IPS DF 4.7 (cell line): Measurements from ENCODE around the gene SMIM11.
"Not testable (repeated sequence)": the region's sequence is repeated elsewhere in the genome, so short reads cannot be mapped to it uniquely, and the experiment has no call there.

Experiments
- DNase-seq: peaks from one replicate; pipeline ENCODE4 v3.0.0-alpha.2; 2013; ENCODE audit warnings: low spot score; ENCODE audit errors: extremely low read depth

Gene SMIM11

GRCh38 chr21:34374940-34375618 lies at the start of gene SMIM11:
TSS of gene SMIM11 (plus strand) at chr21:34375507. CDS start at chr21:34379505, 3,998 bp downstream.
- not testable (repeated sequence) for DNase-seq

- no peak for DNase-seq
Observed at GRCh38 chr21:34330055-34330454, 45.3 kb upstream of the SMIM11 start.

- no peak for DNase-seq
Observed at GRCh38 chr21:34331726-34332125, 43.6 kb upstream of the SMIM11 start.

GRCh38 chr21:34332347-34332746 lies 43.0 kb upstream of the SMIM11 start:
- DNase-seq, result no peak

GRCh38 chr21:34333121-34333739 lies 42.1 kb upstream of the SMIM11 start:
- no peak for DNase-seq

- DNase-seq, result no peak
Observed at GRCh38 chr21:34335316-34335715, 40.0 kb upstream of the SMIM11 start.

- no peak for DNase-seq
Observed at GRCh38 chr21:34336245-34336644, 39.1 kb upstream of the SMIM11 start.

GRCh38 chr21:34336756-34337391 lies 38.4 kb upstream of the SMIM11 start:
- no peak for DNase-seq

GRCh38 chr21:34337741-34338140 lies 37.6 kb upstream of the SMIM11 start:
- no peak for DNase-seq

- DNase-seq, result no peak
Observed at GRCh38 chr21:34338226-34338625, 37.1 kb upstream of the SMIM11 start.

GRCh38 chr21:34340061-34340460 lies 35.2 kb upstream of the SMIM11 start:
- DNase-seq, result no peak

GRCh38 chr21:34342476-34342875 lies 32.8 kb upstream of the SMIM11 start:
- DNase-seq, result no peak

GRCh38 chr21:34343347-34343746 lies 32.0 kb upstream of the SMIM11 start:
- DNase-seq, result no peak

GRCh38 chr21:34343838-34344381 lies 31.4 kb upstream of the SMIM11 start:
- no peak for DNase-seq

GRCh38 chr21:34344584-34344983 lies 30.7 kb upstream of the SMIM11 start:
- no peak for DNase-seq

- no peak for DNase-seq
Observed at GRCh38 chr21:34345091-34345871, 30.0 kb upstream of the SMIM11 start.

GRCh38 chr21:34345892-34346291 lies 29.4 kb upstream of the SMIM11 start:
- DNase-seq, result no peak

GRCh38 chr21:34348890-34349519 lies 26.3 kb upstream of the SMIM11 start:
- no peak for DNase-seq

GRCh38 chr21:34351786-34352241 lies 23.5 kb upstream of the SMIM11 start:
- no peak for DNase-seq

GRCh38 chr21:34352556-34352955 lies 22.8 kb upstream of the SMIM11 start:
- DNase-seq, result no peak

- DNase-seq, result no peak
Observed at GRCh38 chr21:34353182-34353581, 22.1 kb upstream of the SMIM11 start.
